A673 (cell line): ENCODE measurements around the gene HMCN1. TPM values are rescaled to one million over a fixed set of nuclear protein-coding genes. Genes with fewer than 3 reads are reported as not detected.

Source experiments
- BruUV-seq: library from RNA; stranded (reverse); fragments of 400-500 nt; replicated peaks from 2 replicates; lab custom pipeline; 2021; lab: Mats Ljungman, UMichigan
- CTCF ChIA-PET: fragments of 300-600 bp; sonication (Branson Sonifier 250); formaldehyde crosslinking; loops from one replicate; lab custom pipeline; 2022; ENCODE audit warnings: antibody characterized with exemption; lab: Charles Lee
- POLR2A ChIA-PET: fragments of 300-600 bp; sonication (Branson Sonifier 250); formaldehyde crosslinking; loops from one replicate; lab custom pipeline; 2022; ENCODE audit warnings: antibody characterized with exemption; ENCODE audit not compliant: low non-redundant PET; lab: Charles Lee
- DNase-seq: peaks from one replicate; pipeline ENCODE4 v3.0.0-alpha.2; 2015; ENCODE audit warnings: low spot score
- H3K27ac ChIP-seq: fragments of 200-600 bp; sonication (generic); 2 replicates; pipeline ENCODE4 v1.5.1; 2016; ENCODE audit warnings: mixed run types, low read depth, mild to moderate bottlenecking, mixed read lengths, antibody characterized with exemption, low read length; ENCODE audit not compliant: poor library complexity, severe bottlenecking
- H3K27me3 ChIP-seq: fragments of 200-600 bp; sonication (generic); replicated peaks from 2 replicates; pipeline ENCODE4 v1.6.1; 2017; ENCODE audit warnings: mixed run types, low read depth, mild to moderate bottlenecking, mixed read lengths, antibody characterized with exemption, low read length; ENCODE audit not compliant: insufficient read depth, poor library complexity
- H3K36me3 ChIP-seq: fragments of 200-600 bp; sonication (generic); 2 replicates; pipeline ENCODE4 v1.6.1; 2016; ENCODE audit warnings: mixed run types, mild to moderate bottlenecking, mixed read lengths, antibody characterized with exemption, low read length; ENCODE audit not compliant: insufficient read depth, poor library complexity, severe bottlenecking
- H3K4me1 ChIP-seq: fragments of 200-600 bp; sonication (generic); 2 replicates; pipeline ENCODE4 v1.6.1; 2017; ENCODE audit warnings: mixed run types, mild to moderate bottlenecking, mixed read lengths, antibody characterized with exemption, low read length; ENCODE audit not compliant: insufficient read depth, poor library complexity, severe bottlenecking
- H3K4me3 ChIP-seq: fragments of 200-600 bp; sonication (generic); 2 replicates; pipeline ENCODE4 v1.5.1; 2016; ENCODE audit warnings: low read depth, mixed run types, mild to moderate bottlenecking, mixed read lengths, low read length; ENCODE audit not compliant: poor library complexity, severe bottlenecking
- H3K9me3 ChIP-seq: fragments of 200-600 bp; sonication (generic); 2 replicates; pipeline ENCODE4 v1.6.1; 2016; ENCODE audit warnings: mixed run types, low read depth, mild to moderate bottlenecking, mixed read lengths, antibody characterized with exemption, low read length; ENCODE audit not compliant: poor library complexity, severe bottlenecking
- EZH2 ChIP-seq: fragments of 200-600 bp; sonication (generic); IDR thresholded peaks from 2 replicates; pipeline ENCODE4 v1.6.1; 2017; ENCODE audit warnings: borderline replicate concordance, low read depth, mild to moderate bottlenecking, mixed read lengths, antibody characterized with exemption, low read length; ENCODE audit not compliant: poor library complexity, severe bottlenecking
- intact Hi-C: fragments of 100-400 bp; cut with micrococcal nuclease; formaldehyde crosslinking; loops from one replicate; pipeline ENCODE4 v1.10.0; 2022; ENCODE audit not compliant: unreplicated experiment
- total RNA-seq: library from RNA; stranded (reverse); gene quantifications from 2 replicates; pipeline ENCODE4 v1.2.3, GENCODE V29; 2021
- TF ChIP-seq, protein P1 (sequence below): fragments of 300-800, 200-600 bp; sonication (generic); conservative IDR thresholded peaks from 2 replicates; pipeline ENCODE4 v1.5.1; 2017; ENCODE audit warnings: low read depth, mild to moderate bottlenecking, antibody characterized with exemption, low read length, moderate library complexity, mixed read lengths

Gene HMCN1
- total RNA-seq, 1 experiment from 2014 or later = 134 TPM

- no peak for DNase-seq
- CTCF ChIA-PET = no interaction called here
- POLR2A ChIA-PET = no interaction called here
- Histone ChIP-seq H3K4me1 (peaks cover 22% of the 10 kb centered on the region), H3K27ac (no peak overlapping the region), H3K4me3 (no peak overlapping the region), H3K27me3 (no peaks in the 10 kb centered on the region), H3K36me3 (peaks cover 99% of the 10 kb centered on the region), H3K9me3 (no peaks in the 10 kb centered on the region)
- no peak for TF ChIP-seq EZH2
- TF ChIP-seq, protein P1, sequence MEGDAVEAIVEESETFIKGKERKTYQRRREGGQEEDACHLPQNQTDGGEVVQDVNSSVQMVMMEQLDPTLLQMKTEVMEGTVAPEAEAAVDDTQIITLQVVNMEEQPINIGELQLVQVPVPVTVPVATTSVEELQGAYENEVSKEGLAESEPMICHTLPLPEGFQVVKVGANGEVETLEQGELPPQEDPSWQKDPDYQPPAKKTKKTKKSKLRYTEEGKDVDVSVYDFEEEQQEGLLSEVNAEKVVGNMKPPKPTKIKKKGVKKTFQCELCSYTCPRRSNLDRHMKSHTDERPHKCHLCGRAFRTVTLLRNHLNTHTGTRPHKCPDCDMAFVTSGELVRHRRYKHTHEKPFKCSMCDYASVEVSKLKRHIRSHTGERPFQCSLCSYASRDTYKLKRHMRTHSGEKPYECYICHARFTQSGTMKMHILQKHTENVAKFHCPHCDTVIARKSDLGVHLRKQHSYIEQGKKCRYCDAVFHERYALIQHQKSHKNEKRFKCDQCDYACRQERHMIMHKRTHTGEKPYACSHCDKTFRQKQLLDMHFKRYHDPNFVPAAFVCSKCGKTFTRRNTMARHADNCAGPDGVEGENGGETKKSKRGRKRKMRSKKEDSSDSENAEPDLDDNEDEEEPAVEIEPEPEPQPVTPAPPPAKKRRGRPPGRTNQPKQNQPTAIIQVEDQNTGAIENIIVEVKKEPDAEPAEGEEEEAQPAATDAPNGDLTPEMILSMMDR = no peak
- BruUV-seq = no TSS peak
- intact Hi-C loops = no loop called here
Observed at GRCh38 chr1:186149591-186149990, 415.4 kb downstream of the HMCN1 start.

GRCh38 chr1:186152227-186152619 lies 418.0 kb downstream of the HMCN1 start:
- DNase-seq = no peak
- Histone ChIP-seq H3K36me3 (peaks cover 95% of the 10 kb centered on the region), H3K27me3 (no peaks in the 10 kb centered on the region), H3K9me3 (no peaks in the 10 kb centered on the region), H3K4me3 (no peak overlapping the region), H3K4me1 (peaks cover 26% of the 10 kb centered on the region), H3K27ac (no peak overlapping the region)
- no TSS peak for BruUV-seq
- TF ChIP-seq, protein P1 = no peak
- TF ChIP-seq EZH2 = no peak
- ChIA-PET CTCF (no interaction called here), POLR2A (no interaction called here)
- intact Hi-C loops = no loop called here

GRCh38 chr1:186152620-186153239 lies 418.5 kb downstream of the HMCN1 start:
- Histone ChIP-seq H3K9me3 (no peaks in the 10 kb centered on the region), H3K4me3 (no peak overlapping the region), H3K4me1 (peaks cover 26% of the 10 kb centered on the region), H3K36me3 (peaks cover 92% of the 10 kb centered on the region), H3K27ac (no peak overlapping the region), H3K27me3 (no peaks in the 10 kb centered on the region)
- peak; percentile 78 for DNase-seq
- TF ChIP-seq EZH2 = no peak
- TF ChIP-seq, protein P1 = no peak
- ChIA-PET CTCF (no interaction called here), POLR2A (no interaction called here)
- intact Hi-C loops = no loop called here
- BruUV-seq = no TSS peak
